DND-41 (cell line): ENCODE measurements around the gene MAGI1.

Source experiments
- EZH2 ChIP-seq: IDR thresholded peaks from 3 replicates; pipeline ENCODE4 v1.6.1; 2012; ENCODE audit warnings: borderline replicate concordance, low read depth, mild to moderate bottlenecking, moderate library complexity, low read length, inconsistent platforms; ENCODE audit not compliant: severe bottlenecking
- TF ChIP-seq, protein P1 (sequence below): IDR thresholded peaks from 2 replicates; pipeline ENCODE4 v1.5.1; 2012; ENCODE audit warnings: borderline replicate concordance, low read length, moderate library complexity, mild to moderate bottlenecking; ENCODE audit not compliant: poor library complexity, severe bottlenecking; ENCODE audit errors: extremely low read depth

- TF ChIP-seq, protein P1, sequence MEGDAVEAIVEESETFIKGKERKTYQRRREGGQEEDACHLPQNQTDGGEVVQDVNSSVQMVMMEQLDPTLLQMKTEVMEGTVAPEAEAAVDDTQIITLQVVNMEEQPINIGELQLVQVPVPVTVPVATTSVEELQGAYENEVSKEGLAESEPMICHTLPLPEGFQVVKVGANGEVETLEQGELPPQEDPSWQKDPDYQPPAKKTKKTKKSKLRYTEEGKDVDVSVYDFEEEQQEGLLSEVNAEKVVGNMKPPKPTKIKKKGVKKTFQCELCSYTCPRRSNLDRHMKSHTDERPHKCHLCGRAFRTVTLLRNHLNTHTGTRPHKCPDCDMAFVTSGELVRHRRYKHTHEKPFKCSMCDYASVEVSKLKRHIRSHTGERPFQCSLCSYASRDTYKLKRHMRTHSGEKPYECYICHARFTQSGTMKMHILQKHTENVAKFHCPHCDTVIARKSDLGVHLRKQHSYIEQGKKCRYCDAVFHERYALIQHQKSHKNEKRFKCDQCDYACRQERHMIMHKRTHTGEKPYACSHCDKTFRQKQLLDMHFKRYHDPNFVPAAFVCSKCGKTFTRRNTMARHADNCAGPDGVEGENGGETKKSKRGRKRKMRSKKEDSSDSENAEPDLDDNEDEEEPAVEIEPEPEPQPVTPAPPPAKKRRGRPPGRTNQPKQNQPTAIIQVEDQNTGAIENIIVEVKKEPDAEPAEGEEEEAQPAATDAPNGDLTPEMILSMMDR: no peak
- TF ChIP-seq EZH2: no peak
Measured at GRCh38 chr3:65706776-65707568, 331.7 kb downstream of the MAGI1 start.
